GM18870 (cell line): ENCODE data around the gene CBLB.
"Not testable (repeated sequence)": the region's sequence is repeated elsewhere in the genome, so short reads cannot be mapped to it uniquely, and the experiment has no call there.

Source experiments
- ATAC-seq: cut with Tn5 transposase; IDR thresholded peaks from one replicate; pipeline ENCODE4 v1.9.1; 2021; ENCODE audit warnings: moderate library complexity; ENCODE audit not compliant: unreplicated experiment

Gene CBLB

DNA sequence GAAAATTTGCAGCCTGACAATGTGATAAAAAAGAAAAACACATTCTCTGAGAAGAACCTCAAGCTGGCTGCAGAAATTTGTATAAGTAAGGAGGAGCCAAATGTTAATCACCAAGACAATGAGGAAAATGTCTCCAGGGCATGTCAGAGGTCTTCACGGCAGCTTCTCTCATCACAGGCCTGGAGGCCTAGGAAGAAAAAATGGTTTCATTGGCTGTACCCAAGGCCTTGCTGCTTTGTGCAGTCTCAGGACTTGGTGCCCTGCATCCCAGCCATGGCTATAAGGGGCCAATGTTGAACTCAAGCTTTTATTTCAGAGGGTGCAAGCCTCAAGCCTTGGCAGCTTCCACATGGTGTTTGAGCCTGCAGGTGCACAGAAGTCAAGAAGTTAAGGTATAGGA is 106.6 kb downstream of the CBLB start:
- not testable (repeated sequence) for ATAC-seq

DNA sequence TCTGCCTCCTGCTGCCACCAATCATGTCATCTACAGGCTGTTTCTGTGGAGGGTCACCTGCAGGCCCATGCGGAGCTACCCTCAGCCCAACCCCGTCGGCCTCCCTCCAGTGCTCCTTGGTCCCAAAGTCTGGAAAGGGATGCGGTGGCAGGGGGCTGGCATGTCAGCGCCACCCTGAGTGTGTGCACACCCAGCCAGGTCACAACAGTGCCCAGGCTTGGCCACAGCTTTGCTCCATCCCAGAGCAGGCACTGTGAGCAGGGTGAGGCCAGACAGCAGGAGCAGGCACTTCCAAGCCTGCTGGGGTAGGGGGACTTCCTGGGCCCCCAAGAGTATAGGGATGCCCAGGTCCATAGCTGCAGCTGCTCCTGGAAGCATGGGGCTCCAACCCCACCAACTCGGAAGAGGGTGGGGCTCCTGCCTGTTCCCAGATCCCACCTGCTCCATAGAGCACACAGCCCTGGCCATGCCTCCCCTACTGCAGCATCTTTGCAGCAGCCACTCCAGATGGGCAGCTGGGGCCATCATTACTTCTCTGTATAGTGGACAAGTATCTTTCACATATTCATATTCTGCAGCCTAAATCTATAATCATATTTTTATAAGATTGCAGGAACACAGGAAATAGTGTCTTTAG is 109.3 kb downstream of the CBLB start:
- no peak for ATAC-seq

DNA sequence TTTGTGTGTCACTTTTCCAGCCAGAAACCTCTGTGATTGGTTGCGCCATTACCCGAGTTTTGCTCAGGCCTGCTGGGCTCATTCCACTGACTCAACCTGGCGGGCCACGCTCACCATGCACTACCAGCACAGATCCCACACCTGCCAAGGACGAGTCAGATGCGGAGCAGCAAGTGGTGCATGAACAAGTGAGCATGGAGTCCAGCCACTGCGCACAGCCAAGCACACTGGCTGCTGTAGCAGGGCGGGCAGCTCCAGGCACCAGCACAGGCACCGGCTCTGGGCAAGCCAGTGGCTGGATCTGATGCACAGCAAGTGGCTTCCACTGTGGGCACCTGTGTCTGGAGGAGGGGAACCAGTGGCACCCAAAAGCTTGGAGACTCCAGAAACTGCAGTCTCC is 110.4 kb downstream of the CBLB start:
- ATAC-seq: no peak

DNA sequence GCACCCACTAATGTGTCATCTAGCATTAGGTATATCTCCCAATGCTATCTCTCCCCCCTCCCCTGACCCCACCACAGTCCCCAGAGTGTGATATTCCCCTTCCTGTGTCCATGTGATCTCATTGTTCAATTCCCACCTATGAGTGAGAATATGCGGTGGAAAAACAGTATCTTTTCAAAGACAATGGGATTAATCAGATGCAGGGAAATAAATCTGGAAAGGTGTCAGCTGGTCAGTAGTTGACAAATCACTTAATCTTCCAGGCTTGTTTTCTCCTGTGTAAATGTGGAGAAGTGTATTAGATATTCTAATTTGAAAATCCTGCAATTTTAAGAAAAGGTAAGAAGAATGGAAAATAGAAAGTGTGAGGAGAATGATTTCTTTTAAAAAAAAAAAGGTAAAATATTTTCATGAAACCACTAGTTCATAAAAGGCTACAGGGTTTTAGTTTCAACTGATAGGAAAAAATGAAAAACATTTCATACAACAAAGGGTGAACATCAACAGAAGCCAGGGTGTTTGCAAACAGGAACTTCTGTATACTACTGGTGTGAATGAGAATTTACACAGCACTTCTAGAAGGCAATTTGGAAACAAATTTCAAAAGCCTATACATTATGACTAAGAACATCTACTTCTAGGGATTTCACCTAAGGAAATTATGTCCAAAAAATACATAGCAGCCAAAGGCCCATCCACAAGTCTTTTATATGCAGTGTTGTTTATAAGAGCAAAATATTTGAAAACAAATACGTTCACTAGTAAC is 113.5 kb downstream of the CBLB start:
- no peak for ATAC-seq

DNA sequence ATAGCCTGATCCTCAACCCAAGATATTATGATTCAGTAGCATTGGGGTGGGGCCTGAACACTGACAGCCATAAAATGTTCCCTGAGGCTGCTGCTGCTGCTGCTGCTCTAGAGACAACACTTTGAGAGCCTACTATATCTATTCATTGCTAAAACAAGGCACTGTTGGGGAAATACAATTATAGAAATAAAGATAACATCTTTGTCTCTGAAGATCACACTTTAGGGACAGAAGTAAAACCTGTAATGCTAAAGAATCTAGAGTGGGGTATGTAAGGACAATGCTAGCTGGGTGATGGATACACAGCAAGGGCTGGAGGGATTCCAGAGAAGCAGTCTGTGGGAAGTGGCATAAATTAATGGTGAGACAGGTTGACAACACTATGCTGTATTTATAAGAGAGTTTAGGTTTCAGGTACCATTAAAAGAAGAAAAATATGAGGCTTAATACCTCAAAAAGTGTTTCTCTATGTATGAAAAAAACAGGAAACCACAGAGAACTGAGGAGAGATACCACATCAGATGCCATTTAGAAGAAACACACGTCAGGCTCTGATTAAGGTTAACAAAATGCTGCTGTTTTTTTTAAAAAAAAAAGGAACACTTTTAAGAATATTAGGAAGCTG is 115.9 kb downstream of the CBLB start:
- ATAC-seq: no peak

DNA sequence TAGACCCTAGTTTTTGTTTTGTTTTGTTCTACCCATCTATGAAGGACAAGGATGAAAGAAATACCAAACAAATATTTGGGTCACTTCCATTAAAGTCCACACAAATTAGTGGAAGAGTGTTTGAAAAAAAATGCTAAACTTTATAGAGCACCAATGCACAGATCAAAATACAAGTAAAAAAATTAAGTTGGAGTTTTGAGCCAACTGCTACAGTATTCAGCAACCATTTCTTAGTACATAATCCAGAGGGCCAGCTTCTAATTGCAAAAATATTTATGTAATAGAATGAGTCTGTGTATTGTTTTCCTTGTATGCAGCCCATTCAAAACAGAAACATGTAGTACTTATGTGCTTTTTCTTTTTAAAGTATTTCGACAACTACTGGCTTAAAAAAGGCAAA is 121.1 kb downstream of the CBLB start:
- no peak for ATAC-seq

DNA sequence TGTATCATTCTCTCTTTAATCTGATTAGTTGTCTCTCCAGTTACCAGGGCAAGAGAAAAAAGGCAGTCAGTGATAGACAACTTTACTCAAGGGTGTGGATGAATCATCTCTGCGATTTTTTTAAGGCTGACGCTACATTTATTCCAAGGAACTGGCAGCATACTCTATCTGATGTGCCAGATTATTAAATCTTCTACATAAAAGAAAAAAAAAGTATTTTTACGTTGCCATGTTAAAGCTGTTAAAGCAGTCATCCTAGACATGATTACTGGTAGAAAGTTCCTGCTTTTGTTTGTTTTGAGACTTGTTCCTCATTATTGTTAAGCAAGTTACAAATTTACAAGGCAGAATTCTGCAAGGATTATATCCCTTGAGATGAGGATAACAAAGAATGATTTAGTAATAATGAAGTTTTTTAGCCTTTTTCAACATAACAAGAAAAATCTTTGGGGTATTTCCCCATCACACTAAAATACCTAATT is 121.7 kb downstream of the CBLB start:
- no peak for ATAC-seq

DNA sequence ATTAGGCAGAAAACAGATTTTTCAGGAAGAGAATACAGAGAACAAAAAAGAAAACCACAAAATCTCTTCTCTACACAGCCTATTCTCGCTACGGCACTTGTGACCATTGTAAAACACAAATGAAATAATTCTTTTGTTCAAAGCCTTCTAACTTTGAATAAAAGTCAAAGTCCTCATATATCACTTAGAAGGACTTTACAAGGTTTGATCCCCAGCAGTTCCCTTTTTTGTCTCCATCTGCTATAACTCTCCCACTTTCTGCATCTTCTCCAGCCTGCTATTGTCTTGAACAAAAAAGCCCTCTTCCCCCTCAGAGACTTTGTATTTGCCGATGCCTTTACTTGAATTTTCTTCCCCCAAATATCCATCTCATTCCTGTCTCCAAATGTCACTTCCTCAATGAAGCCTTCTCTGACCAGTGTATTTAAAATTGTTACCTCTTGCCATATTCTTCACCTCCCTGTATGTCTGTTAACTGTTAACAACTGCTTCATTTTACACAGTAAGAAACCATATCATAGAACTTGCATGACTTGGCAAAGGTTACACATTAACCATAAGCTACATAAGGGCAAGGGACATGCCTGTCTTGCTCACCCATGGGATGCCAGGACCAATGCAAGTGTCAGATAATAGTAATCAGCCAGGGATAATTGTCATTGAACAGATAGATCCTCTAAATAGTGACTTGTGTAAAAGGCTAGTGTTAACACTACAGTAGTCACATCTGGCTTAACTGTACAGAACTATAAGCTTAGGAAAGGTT is 122.4 kb downstream of the CBLB start:
- ATAC-seq: peak; percentile 83

DNA sequence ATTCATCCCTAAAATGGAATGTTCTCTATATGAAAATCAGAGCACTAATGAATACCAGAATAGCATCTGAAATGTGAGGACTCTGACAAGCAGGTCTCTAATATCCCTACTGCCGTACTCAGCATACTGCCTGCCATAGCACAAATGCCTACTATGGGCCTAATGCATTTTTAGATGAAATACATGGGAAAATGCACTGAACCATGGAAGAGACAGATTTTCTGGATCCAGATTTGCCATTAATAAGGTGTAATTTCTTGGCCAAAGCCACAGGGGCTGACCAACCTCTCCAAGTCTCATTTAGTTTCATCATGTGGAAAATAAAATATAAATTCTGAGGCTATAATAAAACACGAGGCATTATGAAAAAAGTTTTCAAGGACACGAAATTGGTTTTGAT is 123.8 kb downstream of the CBLB start:
- no peak for ATAC-seq

DNA sequence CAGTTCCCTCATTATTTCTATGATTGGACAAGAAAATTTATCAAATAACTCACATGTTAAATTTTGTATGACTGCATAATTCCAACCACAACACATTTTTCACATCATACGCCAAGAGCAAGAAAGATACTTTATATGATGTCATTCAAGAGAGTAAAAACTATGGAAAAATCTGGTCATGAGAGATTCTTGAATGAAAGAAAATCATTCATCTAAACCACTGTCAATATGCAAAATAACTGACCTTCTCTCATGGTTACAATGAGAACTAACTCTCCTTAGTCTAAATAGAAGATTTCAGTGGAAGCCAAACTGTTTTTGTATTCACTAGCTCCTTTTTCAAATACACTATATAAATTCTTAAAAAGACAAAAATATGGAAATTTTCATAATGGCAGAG is 124.6 kb downstream of the CBLB start:
- no peak for ATAC-seq

DNA sequence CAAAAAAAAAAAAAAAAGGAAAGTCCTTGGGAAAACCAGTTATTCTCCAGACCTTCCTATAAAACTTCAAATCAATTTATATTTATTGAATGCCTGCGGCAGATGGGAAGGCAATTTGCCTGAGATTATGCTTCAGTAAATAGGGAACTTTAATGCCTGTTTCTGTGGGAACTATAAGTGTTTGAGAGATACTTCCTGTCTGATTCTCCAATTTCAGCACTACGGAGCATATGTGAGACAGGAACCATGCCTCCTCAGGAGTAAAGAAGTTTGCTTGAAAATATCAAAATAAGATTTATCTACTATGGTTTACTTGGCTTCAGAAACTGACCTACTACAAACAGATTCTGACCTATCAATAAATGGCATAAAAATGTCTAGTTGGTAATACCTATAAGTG is 135.5 kb downstream of the CBLB start:
- no peak for ATAC-seq

DNA sequence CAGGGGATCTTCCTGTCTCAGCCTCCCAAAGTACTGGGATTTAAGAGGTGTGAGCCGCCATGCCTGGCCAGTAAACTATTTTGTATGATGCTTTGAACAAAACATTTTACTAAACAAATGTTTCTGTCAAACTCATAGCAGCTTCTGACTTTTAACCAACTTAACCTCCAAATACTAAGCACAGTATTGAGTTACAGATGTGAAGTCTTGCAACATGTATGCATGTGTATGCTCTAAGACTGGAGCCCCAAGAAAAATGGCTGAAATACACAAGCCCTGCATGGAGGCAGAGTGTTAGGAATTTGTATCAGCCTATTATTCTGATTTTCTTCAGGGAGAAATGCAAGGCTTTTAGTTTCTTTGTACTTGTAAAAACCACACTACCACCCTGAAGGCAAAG is 137.1 kb downstream of the CBLB start:
- no peak for ATAC-seq

DNA sequence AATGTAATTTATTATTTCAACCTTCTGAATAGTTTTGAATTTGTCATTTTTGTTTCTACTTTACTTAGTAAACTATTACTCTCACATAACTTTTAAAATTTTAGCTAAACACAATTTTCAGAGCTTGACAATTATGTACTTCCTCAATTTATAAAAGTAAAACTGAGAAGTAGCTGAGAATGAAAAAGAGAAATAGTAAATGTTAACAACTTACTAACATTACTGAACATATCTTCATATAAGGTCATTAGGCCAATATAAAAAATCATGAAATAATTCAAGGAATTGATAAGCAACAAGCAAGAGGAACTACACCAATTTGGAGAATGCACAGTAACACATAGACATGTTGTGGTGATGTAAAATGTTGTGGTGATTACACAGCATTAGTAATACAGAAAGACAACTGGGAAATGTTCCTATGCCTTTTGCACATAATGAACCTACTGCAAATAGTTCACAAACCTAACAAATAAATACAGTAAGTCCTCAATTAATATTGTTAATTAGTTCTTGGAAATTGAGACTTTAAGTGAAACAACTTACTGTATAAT is 137.9 kb downstream of the CBLB start:
- ATAC-seq: no peak

DNA sequence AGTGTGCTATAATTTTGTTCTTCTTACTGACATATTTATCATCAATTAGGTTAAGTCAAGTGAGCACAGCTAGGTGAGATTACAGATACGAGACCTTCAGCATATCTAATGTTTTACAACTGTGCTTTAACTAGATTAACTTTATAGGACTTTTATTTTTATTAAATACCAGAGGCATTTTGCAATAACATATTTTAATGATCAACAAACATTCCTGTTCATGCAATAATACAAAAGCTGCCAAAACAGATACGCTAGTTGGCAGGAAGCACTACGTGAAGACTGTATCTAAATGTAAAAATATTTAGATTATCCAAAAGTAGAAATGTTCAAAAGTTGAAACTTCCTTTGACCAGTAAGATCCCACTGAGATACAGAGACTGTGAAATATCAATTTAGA is 139.1 kb downstream of the CBLB start:
- ATAC-seq: no peak

DNA sequence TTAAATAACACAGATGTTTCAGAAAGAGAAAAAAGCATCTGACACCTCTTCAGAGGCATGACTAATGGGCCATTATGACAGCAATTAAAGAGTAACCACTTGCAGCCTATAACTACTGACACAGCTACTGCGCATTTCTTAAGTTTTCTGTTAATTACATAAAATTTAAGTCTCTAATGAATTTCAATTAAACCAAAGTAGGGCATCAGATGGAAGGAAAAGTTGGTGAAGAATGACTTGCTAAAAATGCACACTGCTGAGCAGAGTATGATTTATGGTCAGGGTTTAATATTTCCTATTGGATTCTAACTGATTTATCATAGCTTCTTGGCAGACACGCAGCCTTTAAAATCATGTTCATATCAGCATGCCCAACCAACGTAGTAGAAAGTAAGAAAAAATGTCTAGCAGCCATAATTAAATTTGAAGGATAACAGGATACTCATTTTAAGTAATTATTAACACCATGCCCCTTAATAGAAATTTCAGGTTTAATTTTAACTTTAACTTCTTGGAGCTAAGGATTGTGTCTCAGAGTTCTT is 140.0 kb downstream of the CBLB start:
- no peak for ATAC-seq

DNA sequence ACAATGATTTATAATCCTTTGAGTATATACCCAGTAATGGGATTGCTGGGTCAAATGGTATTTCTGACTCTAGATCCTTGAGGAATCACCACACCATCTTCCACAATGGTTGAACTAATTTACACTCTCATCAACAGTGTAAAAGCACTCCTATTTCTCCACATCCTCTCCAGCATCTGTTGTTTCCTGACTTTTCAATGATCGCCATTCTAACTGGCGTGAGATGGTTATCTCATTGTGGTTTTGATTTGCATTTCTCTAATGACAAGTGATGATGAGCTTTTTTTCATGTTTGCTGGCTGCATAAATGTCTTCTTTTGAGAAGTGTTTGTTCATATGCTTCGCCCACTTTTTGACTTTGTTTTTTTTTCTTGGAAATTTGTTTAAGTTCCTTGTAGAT is 141.8 kb downstream of the CBLB start:
- not testable (repeated sequence) for ATAC-seq

DNA sequence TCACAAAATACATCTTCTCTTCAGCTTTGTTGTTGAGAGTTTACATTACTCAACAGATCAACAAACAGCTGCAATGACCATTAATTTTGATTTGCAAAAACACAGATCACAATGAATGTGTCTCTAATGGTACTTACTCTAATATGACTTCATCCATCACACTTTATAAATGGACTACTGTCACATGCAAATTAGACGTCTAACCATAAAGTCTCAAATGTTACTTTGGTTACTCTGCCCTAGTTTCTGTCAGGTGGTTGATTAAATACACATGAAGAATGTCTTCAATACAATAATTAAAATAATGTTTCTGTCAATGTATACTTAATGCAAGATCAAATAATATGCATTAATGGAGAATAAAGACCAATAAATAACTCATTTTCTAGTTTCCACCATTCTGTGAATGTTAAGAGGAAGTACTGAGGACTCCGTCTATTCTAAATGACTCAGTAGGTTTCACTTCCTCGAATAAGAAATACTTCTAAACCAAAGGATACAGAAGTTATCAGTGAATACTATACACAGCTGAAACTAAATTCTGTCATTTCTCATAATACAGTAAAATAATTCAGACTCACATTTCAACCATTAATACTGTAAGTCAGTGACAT is 145.8 kb downstream of the CBLB start:
- ATAC-seq: peak; percentile 100

DNA sequence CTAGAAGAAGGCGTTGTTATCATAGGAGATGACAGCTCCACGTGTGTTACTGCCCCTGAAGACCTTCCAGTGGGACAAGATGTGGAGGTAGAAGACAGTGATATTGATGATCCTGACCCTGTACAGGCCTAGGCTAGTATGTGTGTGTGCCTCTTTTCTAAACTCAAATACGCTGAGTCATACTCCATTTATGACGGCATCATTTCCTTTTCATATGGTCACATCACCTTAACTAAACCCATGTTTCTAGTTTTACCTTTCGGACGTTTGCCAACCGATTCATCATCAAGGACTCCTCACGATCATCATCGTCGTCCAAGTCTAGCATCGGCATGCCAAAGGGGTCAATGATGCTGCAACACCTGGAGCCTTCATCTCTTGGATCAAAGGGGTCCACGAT is 149.0 kb downstream of the CBLB start:
- no peak for ATAC-seq

DNA sequence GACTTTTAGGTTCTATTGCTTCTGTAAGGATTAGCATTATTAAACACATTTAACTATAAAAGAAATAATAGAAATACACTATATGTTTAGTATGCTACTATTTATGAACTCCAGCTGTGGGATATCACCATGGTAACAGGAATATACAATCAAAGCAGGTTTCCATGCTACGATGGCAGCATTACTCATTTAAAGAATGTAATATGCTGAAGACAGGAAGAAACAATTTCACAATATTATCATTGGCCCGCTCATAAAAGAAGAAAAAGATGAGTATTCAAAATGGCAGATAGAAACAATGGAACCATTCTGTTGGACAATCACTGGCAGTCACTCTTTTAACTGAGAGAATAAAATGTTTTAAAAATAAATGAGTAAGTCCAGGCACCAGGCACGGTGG is 153.4 kb downstream of the CBLB start:
- ATAC-seq: no peak

DNA sequence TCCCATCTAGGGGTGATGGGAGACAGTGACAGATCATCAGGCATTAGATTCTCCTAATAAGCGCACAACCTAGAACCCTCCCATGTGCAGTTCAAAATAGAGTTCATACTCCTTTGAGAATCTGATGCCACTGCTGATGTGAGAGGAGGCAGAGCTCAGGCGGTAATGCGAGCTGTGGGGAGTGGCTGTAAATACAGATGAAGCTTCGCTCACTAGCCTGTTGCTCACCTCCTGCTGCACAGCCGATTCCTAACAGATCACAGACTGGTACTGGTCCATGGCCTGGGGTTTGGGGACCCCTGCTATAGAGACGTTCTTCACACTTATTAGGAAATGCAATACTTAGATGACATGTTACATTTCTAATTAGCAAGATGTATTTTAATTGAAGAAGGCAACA is 154.4 kb downstream of the CBLB start:
- ATAC-seq: no peak
